GM04503 (cell line): Measurements from ENCODE around the gene HTR1B.

Experiments
- DNase-seq: peaks from one replicate; pipeline ENCODE4 v3.0.0-alpha.2; 2012; ENCODE audit warnings: low read depth

Gene HTR1B

DNA sequence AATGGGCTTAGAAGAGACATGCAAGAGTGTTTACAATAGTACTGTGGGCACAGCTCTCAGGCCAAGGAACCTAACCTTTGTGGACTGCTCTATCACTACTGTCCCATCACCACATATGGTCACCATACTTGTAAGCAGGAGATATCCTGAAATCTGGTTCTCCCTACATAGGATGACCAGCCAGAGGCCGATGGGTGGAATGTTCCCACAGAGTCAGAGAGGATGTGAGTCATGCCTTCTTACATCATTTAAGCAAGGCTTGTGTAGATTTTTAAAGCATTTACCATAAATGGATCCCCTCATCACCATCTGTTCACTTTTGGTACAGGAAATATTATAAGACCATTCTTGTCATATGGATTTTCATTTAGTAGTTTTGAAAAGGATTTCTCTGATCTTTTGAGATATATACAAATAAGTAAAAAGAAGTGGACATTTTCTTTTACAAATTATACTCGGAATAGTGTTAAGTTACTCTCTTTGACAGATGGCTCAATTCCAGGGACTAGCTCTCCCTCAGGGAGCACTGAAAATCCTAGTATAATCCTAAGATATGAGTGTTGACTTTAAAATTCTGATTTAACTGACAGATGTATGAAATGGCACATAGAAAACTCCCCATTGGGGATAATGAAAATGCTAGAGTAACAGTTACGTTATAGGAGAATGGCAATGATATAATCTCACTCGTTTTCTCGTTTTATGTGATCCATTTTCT is 6.6 kb downstream of the HTR1B start:
- peak; percentile 91 for DNase-seq

DNA sequence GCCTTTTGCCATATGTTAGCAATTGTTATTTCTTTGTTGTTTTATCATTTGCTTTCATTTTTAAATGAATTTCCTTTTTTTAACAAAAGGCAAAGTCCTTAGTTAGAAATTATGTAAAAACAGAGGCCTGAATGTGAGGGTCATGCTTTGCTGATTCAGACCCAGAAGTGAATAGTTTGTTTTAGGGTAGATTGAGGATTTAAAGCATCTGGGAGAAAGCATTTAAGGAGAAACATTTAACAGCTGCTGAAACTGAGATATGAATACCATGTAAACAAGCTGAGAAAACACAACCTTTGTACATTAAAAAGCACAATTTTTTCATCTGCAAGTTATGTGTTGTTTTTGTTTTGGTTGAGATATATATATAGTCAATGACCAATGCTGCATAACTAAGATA is 8.0 kb downstream of the HTR1B start:
- no peak for DNase-seq

DNA sequence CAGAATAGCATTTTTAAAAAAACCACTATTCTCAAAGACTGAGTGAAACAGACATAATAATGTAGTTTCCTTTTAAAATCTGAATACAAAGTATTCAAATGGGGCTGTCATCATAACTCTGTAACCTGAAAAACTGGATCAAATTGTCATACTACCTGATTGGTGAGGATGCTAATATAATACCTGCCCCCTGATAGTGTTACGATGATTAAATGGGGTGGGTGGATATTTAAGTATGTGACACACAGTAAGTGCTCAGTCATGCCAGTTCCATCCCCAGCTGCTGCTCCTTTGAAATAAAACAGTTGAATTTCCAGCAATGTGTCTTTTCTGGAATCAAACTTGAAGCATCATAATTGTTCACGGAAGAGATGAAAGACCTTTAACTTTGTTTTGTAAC is 8.9 kb downstream of the HTR1B start:
- DNase-seq = no peak

DNA sequence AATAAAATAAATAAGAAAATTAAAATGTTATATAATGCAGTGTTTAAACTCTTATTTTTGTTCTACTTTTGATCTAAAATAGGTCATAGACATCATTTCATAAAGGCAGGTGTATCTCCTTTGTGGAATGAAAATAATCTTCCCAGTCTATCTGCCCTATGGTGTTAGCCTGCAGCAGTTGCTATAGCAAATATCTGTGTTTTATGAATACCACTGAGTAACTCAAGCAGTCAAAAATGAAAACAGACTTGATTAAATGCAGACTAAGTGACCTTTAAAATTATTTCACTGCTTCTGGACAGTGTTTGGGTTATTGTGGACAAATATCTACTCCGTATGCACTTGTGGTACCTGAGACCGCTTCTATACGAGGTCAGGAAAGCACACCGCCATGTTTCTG is 11.8 kb downstream of the HTR1B start:
- no peak for DNase-seq

DNA sequence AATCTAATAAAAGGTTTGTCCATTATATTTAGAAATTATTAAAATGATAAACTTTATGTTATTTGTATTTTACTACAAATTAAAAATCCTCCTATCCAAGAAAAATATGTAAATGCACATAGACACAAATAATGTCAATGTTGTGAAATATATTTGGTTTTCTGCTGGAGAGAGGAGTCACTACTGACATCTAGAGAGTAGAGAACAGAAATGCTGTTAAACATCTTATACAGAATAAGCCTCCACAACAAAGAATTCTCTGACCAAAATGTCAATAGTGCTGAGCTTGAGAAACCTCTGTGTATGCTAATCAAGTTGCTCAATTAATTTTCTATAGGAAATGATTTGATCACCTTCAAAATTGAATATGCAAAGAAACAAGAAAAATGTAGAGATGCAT is 12.4 kb downstream of the HTR1B start:
- no peak for DNase-seq

DNA sequence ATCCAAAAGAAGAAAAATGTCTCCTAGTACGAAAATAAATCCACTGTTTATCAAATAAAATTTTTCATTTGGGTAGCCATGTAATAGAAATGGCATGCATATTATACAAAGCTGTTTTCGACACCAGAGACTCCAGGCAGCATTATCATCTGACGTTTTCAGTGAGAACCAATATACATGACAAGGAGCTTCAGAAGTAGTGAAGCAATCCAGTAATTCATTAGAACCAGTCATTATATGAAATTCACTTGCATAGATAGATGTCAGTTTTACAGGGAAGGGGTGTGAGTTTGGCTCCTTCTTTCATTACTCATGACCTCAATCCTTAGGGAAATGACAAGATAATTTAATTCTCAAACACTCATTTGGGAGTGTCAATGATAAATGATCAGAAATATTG is 14.7 kb downstream of the HTR1B start:
- DNase-seq = no peak

DNA sequence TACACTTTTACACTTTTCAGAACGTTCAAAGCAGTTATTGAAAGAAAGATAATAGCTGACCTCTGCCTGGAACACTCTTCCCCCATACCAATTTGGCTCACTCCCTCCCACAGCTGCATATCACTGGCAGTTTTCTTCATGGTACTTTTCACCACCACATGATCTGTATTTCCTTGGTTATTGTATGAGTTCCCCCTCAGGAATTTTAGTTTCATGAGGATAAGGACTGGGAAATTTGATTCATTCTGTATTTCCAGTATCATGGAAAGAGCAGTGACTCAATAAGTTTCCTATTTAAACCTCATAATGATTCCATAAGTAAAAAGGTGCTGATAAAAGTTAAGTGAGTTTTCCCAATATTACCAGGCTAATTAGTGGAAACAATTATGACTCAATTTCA is 16.0 kb downstream of the HTR1B start:
- DNase-seq = no peak

DNA sequence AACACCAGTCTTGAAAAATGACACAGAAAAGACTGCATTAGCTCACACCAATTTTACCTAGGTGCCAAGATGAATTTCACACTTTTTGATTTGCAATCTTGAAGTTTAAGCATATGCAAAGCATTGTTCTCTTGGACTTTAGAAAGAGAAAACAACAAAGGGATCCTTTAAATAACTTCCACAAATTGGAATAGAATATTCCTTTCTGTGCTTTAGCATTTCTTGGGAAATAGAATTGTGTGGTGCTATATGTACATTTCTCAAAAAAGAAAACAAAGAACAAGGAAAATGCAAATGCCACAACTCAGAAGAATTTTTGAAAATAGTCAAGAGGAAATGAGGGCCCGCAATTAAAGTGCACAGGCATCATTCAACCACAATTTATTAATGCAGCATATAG is 17.0 kb downstream of the HTR1B start:
- DNase-seq = no peak

DNA sequence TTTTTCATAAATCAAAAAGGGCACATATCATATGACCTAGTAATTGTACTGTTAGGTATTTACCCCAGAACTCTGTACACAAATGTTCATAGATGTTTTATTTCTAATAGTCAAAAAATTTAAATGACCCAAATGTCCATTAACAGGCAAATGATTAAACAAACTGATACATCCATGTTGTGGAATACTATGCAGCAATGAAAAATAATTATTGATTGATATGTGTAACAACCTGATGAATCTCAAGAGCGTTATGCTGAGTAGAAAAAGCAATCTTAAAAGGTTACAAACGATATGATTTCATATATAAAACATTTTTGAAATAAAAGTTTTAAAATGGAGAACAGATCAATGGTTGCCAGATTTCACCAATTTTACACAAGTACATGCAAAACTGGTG is 18.1 kb downstream of the HTR1B start:
- DNase-seq = no peak

DNA sequence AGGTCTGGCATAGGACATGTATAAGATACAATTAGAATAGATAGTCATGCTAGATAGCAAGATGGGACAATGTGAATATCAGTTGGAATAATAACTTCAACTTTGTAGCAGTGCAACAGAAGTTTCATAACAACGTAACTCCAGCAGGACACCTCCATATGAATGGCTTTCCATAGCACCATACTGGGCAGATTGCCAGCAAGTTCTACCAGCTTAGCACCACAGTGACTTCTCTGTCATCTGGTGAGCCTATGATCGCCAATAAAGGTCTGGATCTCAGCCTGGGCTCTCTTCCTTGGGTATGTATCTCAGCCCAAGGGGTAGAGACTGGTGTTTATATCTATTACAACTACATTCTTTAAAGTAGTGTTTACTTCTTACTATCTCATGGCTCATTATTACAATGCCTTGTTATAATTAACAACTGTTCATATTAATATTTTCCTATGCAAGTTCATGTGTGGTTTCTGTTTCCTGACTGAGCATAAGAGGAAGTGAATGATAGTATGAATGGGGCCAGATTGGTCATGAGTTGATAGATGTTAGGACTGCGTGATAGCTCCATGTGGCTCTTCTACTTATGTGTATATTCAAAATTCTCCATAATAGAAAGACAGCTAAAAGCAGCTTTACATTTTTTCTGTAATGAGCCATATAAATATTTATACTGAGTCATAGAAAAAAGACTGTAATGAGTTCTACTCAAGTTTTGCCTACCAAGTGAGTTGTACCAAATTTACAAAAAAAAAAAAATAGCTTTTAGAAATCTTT is 22.9 kb downstream of the HTR1B start:
- no peak for DNase-seq

DNA sequence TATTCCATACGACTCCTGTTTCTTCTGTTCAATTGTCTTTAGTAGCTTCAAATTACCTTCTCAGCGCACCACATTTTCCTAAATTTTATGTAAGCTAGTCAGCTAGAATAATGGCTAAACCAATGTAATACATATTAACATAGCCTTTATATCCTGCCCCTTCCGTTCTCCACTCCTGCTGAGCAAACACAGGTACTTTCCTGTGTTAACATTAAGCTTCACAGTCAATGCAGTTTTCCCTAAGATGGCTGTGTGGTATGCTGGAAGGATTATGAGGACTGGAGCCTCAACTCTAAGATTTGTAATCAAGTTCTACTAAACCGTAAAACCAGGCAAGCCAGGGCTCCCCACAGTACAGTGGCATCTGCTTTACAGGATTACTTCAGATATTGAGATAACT is 29.4 kb downstream of the HTR1B start:
- no peak for DNase-seq

DNA sequence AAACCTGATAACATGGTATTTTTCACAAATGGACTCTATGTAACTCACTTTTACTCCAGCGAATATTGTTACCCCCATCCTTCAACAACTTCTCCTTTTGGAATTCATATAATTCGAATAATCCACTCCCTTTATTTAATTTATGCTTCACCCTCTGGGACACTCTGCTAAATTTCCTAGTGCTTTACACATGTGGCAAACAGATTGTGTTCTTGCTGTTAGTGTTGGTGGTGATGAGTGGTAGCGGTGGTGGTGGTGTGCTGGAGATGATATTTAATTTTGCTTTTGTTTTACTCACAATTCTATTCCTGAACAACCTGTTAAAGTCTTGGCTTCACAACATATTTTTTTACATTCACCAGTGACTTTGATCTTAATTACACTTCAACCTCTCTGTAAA is 32.8 kb downstream of the HTR1B start:
- no peak for DNase-seq

DNA sequence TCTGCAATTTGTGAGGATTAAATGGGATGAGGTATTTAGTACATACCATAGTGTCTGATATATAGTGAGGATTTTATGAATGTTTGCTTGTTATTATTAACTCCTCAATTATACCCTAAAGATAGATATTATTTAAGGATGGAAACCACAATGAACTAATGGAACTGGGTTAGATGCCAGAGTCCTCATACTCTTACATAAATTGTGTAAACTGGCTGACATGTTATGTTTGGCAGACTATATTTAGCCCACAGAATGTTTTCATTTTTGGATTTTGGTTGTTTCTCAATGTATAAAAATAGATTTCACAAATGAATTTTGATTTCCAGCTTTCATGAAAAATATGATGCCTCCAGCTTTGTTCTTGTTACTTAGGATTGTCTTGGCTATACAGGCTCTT is 37.6 kb downstream of the HTR1B start:
- no peak for DNase-seq

DNA sequence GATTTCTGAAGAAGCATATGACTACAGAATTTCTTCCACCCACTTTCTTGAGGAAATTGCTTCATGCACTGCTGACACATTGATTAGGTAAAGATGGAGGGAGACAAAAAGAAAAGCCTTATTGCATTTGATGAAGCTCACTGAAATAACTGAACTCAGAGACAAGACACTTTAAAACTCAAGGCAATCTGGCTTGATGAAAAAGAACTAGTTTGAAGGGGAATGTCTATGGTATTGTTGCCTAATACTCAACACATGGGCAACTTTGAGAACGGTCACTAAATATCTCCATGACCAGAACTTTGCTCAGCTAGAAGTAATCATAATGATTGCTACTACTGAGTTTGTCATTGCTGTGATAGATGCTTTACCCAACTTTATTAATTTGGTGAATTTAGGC is 38.1 kb downstream of the HTR1B start:
- DNase-seq = no peak

DNA sequence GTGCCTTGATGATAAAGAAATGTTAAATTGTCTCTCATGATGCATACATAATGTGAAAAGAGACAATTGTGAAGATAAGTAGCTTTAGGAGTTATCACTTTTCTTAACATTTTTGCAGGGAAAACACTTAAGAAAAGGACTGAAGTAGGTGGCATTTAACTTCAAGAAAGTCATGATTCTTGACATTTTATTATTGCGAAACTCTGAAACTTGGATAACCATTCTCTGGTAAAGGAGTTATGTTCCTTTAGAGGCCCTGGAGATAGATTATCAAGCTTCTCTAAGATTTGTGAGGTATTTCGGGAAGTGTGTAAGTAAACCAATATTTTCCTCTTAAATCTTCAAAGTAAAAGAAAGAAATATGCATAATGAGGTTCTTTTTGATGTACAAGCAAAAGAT is 38.5 kb downstream of the HTR1B start:
- DNase-seq = no peak

DNA sequence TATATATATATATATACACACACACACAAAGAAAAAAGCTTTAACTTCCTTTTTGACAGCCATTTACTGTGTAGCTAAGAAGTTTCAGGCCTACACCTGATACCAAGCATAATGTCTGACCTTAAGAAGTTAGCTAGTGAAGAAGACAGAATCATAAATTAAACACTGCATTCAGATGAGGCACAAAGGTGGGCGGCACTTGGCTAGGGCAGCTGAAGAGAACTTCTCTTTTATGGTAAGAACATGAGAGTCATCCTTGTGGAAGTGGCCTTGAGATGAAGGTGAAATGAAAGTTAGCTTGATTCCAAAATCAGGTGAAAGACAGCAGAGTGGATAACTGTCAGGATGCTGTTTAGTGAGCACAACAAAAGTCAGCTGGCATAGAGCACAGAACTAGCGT is 46.5 kb downstream of the HTR1B start:
- no peak for DNase-seq

DNA sequence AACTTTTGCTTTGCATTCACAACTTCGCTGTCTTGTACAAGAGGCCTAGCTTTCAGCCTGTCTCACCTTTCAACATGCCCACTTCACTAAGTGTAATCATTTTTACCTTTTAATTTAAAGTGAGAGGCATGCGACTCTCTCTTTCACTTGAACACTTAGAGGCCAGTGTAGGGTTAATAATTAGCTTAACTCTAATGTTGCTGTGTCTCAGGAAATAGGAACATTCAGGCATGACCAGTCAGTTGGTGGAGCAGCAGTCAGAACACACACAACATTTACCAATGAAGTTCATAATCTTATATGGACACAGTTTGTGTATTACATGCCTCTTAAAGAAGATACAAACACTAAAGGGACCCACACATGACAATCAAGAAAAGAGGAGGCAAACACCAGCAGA is 47.6 kb downstream of the HTR1B start:
- DNase-seq = no peak
